ENCODE data around the gene KCNG3.

Gene KCNG3, protein sequence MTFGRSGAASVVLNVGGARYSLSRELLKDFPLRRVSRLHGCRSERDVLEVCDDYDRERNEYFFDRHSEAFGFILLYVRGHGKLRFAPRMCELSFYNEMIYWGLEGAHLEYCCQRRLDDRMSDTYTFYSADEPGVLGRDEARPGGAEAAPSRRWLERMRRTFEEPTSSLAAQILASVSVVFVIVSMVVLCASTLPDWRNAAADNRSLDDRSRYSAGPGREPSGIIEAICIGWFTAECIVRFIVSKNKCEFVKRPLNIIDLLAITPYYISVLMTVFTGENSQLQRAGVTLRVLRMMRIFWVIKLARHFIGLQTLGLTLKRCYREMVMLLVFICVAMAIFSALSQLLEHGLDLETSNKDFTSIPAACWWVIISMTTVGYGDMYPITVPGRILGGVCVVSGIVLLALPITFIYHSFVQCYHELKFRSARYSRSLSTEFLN

GRCh38 chr2:42493468-42494354 is at the start of gene KCNG3:
KCNG3 (minus strand) TSS chr2:42493982; CDS start chr2:42493501, 481 bp downstream.
- peak; percentile 78 for DNase-seq

- DNase-seq: no peak
Observed at GRCh38 chr2:42542871-42543270, 49.1 kb upstream of the KCNG3 start.

DNA sequence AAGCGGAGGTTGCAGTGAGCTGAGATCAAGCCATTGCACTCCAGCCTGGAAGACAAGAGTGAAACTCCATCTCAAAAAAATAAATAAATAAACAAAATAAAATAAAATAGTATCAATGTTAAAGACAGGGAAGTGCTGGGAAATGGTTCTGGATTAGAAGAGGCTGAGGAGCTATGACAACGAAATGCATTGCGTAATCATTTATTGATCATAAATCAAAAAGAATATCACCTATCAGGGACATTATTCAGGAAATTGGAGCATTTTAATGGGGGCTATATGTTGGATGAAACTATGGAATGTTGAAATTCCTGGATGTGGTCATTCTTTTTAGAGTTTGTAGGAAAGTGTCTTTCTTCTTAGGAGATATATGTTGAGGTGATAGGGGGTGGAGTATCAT is 43.7 kb upstream of the KCNG3 start:
- no peak for DNase-seq

DNA sequence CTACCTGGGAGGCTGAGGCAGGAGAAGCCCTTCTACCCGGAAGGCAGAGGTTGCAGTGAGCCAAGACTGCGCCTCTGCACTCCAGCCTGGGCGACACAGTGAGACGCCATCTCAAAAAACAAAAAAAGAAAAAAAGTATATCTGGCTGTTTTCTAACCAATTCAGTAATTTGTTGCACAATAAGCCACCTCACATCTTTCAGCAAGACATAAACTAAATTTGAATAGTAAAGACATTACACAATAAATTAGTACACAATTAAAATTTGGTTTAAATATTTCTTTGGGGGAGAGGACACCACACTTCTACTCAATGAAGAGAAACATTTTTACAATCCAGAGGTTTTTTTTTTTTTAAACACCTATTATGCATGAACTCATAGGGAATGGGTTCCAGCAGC is 38.6 kb upstream of the KCNG3 start:
- DNase-seq: no peak

DNA sequence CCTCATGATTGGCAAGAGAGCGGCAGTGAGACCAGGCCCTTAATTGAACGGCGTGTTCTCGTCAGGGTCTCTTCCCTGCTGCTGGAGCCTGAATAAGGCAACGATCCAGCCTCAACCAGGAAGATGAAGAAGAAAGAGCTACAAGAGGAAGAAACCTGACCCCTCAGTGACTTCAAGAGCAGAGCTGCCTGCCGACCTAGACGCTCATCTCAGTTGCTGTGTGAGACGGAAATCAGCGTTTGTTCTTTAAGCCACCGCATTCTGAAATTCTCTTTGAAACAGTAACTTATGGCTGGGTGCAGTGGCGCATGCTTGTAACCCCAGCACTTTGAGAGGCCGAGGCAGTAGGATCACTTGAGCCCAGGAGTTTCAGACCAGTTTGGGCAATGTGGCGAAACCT is 29.6 kb upstream of the KCNG3 start:
- no peak for DNase-seq

DNA sequence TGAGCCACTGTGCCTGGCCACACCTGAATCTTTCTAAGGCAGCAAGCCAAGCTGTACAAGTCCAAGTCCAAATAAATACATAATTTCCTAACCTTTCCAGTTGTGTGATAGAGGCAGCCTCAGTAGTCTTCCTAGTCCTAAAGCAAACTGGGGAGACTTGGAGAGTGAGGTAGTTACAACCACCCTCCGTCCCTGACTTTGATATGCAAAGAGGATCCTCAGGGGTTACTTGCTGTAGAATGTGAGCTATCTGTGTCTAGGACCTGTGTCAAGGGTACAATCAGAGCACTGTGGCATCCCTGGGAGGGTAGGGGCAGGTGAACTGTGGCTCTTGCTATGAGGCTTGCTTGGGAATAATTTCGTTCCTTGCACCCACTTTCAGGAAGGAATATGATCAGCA is 28.3 kb upstream of the KCNG3 start:
- DNase-seq: no peak

GRCh38 chr2:42519624-42520023 is 25.8 kb upstream of the KCNG3 start:
- no peak for DNase-seq

GRCh38 chr2:42516418-42516901 is 22.7 kb upstream of the KCNG3 start:
- DNase-seq: no peak

GRCh38 chr2:42513252-42513918 is 19.6 kb upstream of the KCNG3 start:
- DNase-seq: peak; percentile 72

- peak; percentile 64 for DNase-seq
Observed at GRCh38 chr2:42510608-42511243, 16.9 kb upstream of the KCNG3 start.

DNA sequence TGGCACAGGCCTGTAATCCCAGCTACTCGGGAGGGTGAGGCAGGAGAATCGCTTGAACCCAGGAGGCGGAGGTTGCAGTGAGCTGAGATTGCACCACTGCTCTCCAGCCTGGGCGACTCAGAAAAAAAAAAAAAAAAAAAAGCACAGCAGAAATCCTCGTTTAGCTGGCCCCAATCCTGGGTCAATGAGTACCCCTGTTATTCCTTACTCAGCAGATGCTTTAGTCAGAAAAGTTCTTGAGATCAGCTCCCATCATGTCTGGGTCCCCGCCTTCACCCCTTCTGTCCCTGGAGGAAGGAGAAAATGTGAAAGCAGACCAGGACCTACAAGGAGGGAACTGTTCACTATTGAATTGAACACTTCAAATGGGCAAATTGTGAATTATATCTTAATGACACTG is 16.4 kb upstream of the KCNG3 start:
- no peak for DNase-seq

DNA sequence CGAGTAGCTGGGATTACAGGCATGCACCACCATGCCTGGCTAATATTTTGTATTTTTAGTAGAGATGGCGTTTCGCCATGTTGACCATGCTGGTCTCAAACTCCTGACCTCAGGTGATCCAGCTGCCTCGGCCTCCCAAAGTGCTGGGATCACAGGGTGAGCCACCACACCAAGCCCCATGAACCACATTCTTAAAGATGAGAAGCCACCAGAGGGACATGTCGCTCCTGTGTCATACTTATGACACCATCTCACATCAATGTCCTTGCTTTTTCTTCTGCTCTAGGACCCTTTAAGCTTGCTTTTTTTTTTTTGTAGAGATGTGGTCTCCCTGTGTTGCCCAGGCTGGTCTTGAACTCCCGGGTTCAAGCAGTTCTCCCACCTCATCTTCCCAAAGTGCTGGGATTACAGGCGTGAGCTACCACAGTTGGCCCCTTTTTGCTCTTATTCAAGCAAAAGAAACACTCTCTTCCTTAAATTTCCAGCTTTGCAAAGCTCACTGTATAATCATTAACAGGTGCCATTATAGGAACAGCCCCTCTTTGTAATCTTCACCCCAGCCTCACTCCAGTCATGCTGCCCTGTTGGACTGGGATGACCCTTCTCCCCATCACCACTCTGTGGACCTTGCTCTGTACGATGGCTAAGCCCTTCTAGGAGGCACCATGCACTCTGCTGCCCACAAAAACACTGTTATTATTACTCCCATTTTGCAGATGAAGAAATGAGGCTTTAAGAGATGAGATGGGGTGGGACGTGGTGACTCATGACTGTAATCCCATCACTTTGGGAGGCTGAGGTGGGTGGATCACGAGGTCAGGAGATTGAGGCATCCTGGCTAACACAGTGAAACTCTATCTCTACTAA is 10.8 kb upstream of the KCNG3 start:
- no peak for DNase-seq

- DNase-seq: no peak
Observed at GRCh38 chr2:42503291-42503690, 9.5 kb upstream of the KCNG3 start.

DNA sequence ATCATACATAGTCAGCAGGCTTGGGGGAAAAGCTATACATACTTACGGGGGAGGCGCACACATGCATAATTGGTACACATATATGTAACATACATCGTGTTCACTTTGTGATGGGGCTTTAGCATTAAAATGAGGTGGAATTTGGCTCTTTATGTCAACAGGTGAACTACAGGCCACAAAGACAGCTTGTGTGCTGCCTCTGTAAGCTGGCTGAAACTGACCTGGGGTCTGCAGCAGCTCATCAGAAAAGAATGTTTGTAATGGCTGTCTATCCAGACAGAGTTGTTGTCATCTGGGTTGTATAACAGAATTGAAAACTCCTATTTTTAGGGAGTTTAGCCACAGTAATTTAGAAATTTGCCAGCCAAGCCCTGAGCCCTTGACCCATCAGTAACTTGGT is 4.7 kb upstream of the KCNG3 start:
- peak; percentile 69 for DNase-seq

- no peak for DNase-seq
Observed at GRCh38 chr2:42495611-42496010, 1.8 kb upstream of the KCNG3 start.

GRCh38 chr2:42495234-42495581 is 1.4 kb upstream of the KCNG3 start:
- DNase-seq: no peak

- peak; percentile 86 for DNase-seq
Observed at GRCh38 chr2:42494355-42495233, 812 bp upstream of the KCNG3 start.

- peak; percentile 64 for DNase-seq
Observed at GRCh38 chr2:42492691-42493467, 903 bp downstream of the KCNG3 start.

GRCh38 chr2:42488297-42488696 is 5.5 kb downstream of the KCNG3 start:
- DNase-seq: no peak
